CD4-positive, alpha-beta T cell (primary cell): Measurements from ENCODE around the gene DNER. TPM values are rescaled to one million over a fixed set of nuclear protein-coding genes. Genes with fewer than 3 reads are reported as not detected.

Source experiments
- ATAC-seq: fragments of 200-7000 bp; cut with Tn5 transposase; one replicate; pipeline ENCODE4 v1.10.0; 2022; ENCODE audit warnings: mild to moderate bottlenecking; ENCODE audit not compliant: poor library complexity
- CTCF ChIA-PET: fragments of 350-600 bp; sonication (Branson Sonifier 250); formaldehyde crosslinking; loops from one replicate; lab custom pipeline; 2021; ENCODE audit warnings: antibody characterized with exemption, inconsistent platforms; lab: Charles Lee
- POLR2A ChIA-PET: fragments of 350-600 bp; sonication (Branson Sonifier 250); formaldehyde crosslinking; loops from one replicate; lab custom pipeline; 2021; ENCODE audit warnings: antibody characterized with exemption, inconsistent platforms; lab: Charles Lee
- DNase-seq, 14 experiments: peaks; one replicate each; pipeline ENCODE4 v3.0.0-alpha.2; 2013 to 2020; ENCODE audit warnings: mixed read lengths in 2 of 14
- H3K27ac ChIP-seq, 2 donors: one replicate each; pipeline versions ENCODE4 v1.5.1 to v1.7.0; 2013; ENCODE audit warnings: low read length in 2 of 2, low read depth in 1 of 2, mild to moderate bottlenecking in 1 of 2
- H3K27me3 ChIP-seq, 2 experiments: 1 replicate in 1 of 2; 2 replicates in 1 of 2; pipeline versions ENCODE4 v1.6.1 to v1.7.0; 2013; ENCODE audit warnings: low read length in 2 of 2, control low read depth in 1 of 2, mild to moderate bottlenecking in 1 of 2, moderate library complexity in 1 of 2; ENCODE audit not compliant: insufficient read depth in 2 of 2, control insufficient read depth in 1 of 2
- H3K36me3 ChIP-seq: one replicate; pipeline ENCODE4 v1.6.1; 2013; ENCODE audit warnings: low read length, control low read depth; ENCODE audit not compliant: insufficient read depth
- H3K4me1 ChIP-seq: one replicate; pipeline ENCODE4 v1.6.1; 2013; ENCODE audit warnings: low read length, control low read depth; ENCODE audit not compliant: insufficient read depth
- H3K4me3 ChIP-seq: one replicate; pipeline ENCODE4 v1.5.1; 2013; ENCODE audit warnings: mild to moderate bottlenecking, low read length, moderate library complexity
- H3K9me3 ChIP-seq, 2 experiments: 1 replicate in 1 of 2; 2 replicates in 1 of 2; pipeline versions ENCODE4 v1.6.1 to v1.7.0; 2013; ENCODE audit warnings: low read length in 2 of 2, mild to moderate bottlenecking in 2 of 2, control low read depth in 1 of 2, moderate library complexity in 1 of 2; ENCODE audit not compliant: control insufficient read depth in 1 of 2, insufficient read depth in 1 of 2
- H3K27ac Mint-ChIP-seq: one replicate; pipeline ENCODE4 v1.8.0; 2020; ENCODE audit warnings: mixed read lengths
- H3K27me3 Mint-ChIP-seq: one replicate; pipeline ENCODE4 v1.8.0; 2021; ENCODE audit warnings: mixed read lengths
- H3K36me3 Mint-ChIP-seq: one replicate; pipeline ENCODE4 v1.8.0; 2021; ENCODE audit warnings: low read depth, mixed read lengths
- H3K4me1 Mint-ChIP-seq: one replicate; pipeline ENCODE4 v1.8.0; 2021; ENCODE audit warnings: low read depth, mixed read lengths
- H3K4me3 Mint-ChIP-seq: one replicate; pipeline ENCODE4 v1.8.0; 2020; ENCODE audit warnings: mild to moderate bottlenecking, mixed read lengths
- H3K9me3 Mint-ChIP-seq: one replicate; pipeline ENCODE4 v1.8.0; 2020; ENCODE audit warnings: mixed read lengths
- CTCF ChIP-seq: fragments of 200-600 bp; IDR thresholded peaks from one replicate; pipeline ENCODE4 v1.8.0; 2022; ENCODE audit warnings: antibody characterized with exemption, mild to moderate bottlenecking
- intact Hi-C, 2 experiments: fragments of 100-400 bp; cut with DNase I in 1 of 2; cut with micrococcal nuclease in 1 of 2; formaldehyde crosslinking; loops; one replicate each; pipeline versions ENCODE4 v1.15.1 to v1.9.0; 2023 to 2025; cut with DNase I, micrococcal nuclease
- total RNA-seq, 174 experiments: library from RNA in 2 of 174; stranded (reverse) in 2 of 174; gene quantifications; one replicate each; pipeline ENCODE4 v1.2.3 and lab custom pipeline; 2021 to 2026

DNER gene
- total RNA-seq, 2 experiments from 2014 or later = not detected

DNA sequence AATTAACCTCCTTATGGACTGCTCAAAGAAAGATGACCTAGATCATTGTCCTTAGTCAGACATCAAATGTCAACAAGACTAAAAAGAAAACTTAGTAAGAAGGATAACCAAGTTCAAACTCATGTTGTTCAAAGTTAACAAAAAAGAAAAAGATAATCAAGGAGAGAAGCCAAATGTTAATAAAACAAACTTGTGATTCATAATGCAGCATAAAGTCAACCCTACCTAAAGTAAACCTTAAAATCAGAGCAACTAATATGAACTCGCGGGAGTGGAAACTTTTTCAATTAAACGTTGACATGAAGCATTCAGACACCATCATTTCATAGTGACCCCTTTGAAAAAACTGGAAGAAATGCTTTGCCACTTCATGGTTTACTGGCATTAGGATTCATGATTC lies 52.9 kb downstream of the DNER start:
- H3K36me3 Mint-ChIP-seq = no peaks in the 10 kb centered on the region
- H3K4me3 ChIP-seq = no peak overlapping the region
- no peak overlapping the region for H3K27ac Mint-ChIP-seq
- H3K27ac ChIP-seq = no peak overlapping the region
- no peak for DNase-seq
- CTCF ChIA-PET = no interaction called here
- POLR2A ChIA-PET = no interaction called here
- ATAC-seq = no peak
- no peaks in the 10 kb centered on the region for H3K4me1 ChIP-seq
- H3K9me3 ChIP-seq = no peaks in the 10 kb centered on the region
- no peak overlapping the region for H3K4me3 Mint-ChIP-seq
- H3K27me3 ChIP-seq = no peaks in the 10 kb centered on the region
- peaks cover 43% of the 10 kb centered on the region for H3K27me3 Mint-ChIP-seq
- H3K36me3 ChIP-seq = no peaks in the 10 kb centered on the region
- intact Hi-C loops = no loop called here
- no peak for TF ChIP-seq CTCF
- no peaks in the 10 kb centered on the region for H3K9me3 Mint-ChIP-seq
- no peaks in the 10 kb centered on the region for H3K4me1 Mint-ChIP-seq

DNA sequence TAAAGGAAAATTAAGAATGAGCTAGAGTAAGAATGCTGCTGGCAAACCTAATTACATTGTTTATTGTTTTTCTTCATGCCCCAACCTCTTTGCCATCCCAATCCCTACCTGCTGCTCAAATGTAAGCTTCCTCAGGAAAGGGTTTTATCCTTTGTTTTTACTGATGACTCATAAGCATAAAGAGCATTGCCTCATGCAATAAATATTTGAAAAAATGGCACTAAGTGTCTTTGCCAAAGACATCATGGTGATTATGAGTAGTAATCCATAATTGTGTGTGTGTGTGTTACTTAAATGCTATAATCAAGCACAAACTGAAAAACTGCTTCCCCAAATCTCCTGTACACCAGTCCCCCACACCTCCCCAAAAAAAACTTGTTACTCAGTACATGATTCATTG lies 53.4 kb downstream of the DNER start:
- TF ChIP-seq CTCF = no peak

DNA sequence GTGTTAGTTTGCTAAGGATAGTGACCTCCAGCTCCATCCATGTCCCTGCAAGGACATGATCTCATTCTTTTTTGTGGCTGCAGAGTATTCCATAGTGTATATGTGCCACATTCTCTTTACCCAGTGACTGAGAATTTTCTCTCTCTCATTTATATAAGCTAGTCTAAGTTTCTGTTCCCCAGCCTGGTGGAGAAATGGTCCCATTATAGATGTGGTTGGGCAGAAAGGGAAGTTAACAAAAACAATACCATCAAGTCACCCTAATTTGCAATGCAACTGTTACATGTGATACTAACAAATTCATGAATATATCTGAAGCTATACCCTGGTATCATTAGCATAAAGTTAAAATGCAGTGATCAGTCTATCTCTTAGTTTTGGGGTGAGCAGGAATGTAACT lies 54.0 kb downstream of the DNER start:
- H3K27ac Mint-ChIP-seq = no peak overlapping the region
- no peaks in the 10 kb centered on the region for H3K36me3 ChIP-seq
- H3K4me1 Mint-ChIP-seq = no peaks in the 10 kb centered on the region
- H3K4me3 ChIP-seq = no peak overlapping the region
- H3K4me3 Mint-ChIP-seq = no peak overlapping the region
- H3K36me3 Mint-ChIP-seq = no peaks in the 10 kb centered on the region
- ChIA-PET CTCF (no interaction called here), POLR2A (no interaction called here)
- H3K27me3 ChIP-seq = no peaks in the 10 kb centered on the region
- intact Hi-C loops = no loop called here
- no peaks in the 10 kb centered on the region for H3K4me1 ChIP-seq
- H3K9me3 ChIP-seq = no peaks in the 10 kb centered on the region
- no peak for TF ChIP-seq CTCF
- H3K27me3 Mint-ChIP-seq = peaks cover 41% of the 10 kb centered on the region
- no peaks in the 10 kb centered on the region for H3K9me3 Mint-ChIP-seq
- DNase-seq (no peak), ATAC-seq (no peak)
- H3K27ac ChIP-seq = no peak overlapping the region

More for the DNA sequence above, 53.4 kb downstream of the DNER start:
- Mint-ChIP-seq H3K4me1 (no peaks in the 10 kb centered on the region), H3K27ac (no peak overlapping the region), H3K9me3 (no peaks in the 10 kb centered on the region), H3K27me3 (peaks cover 45% of the 10 kb centered on the region), H3K4me3 (no peak overlapping the region), H3K36me3 (no peaks in the 10 kb centered on the region)
- no peaks in the 10 kb centered on the region for H3K4me1 ChIP-seq
- DNase-seq (no peak), ATAC-seq (no peak)
- no peaks in the 10 kb centered on the region for H3K9me3 ChIP-seq
- H3K4me3 ChIP-seq = no peak overlapping the region
- H3K27ac ChIP-seq = no peak overlapping the region
- ChIA-PET CTCF (no interaction called here), POLR2A (no interaction called here)
- no peaks in the 10 kb centered on the region for H3K27me3 ChIP-seq
- intact Hi-C loops = no loop called here
- H3K36me3 ChIP-seq = no peaks in the 10 kb centered on the region
